GM23338 (cell line): ENCODE results near the gene TMPRSS11E.

Source experiments
- CREB1 ChIP-seq: fragments of 250-450 bp; sonication (Bioruptor Pico); IDR thresholded peaks from 2 replicates; pipeline ENCODE4 v1.5.0; 2020; ENCODE audit warnings: low read depth, mild to moderate bottlenecking, moderate library complexity
- CTCF ChIP-seq, 2 experiments: fragments of 200-600 bp in 1 of 2; sonication (generic) in 1 of 2; conservative IDR thresholded peaks; 2 replicates each; pipeline versions ENCODE4 v1.5.1 to v1.6.1; 2016 to 2017; ENCODE audit warnings: antibody characterized with exemption in 2 of 2, low read depth in 2 of 2, mild to moderate bottlenecking in 2 of 2, moderate library complexity in 1 of 2
- EZH2 ChIP-seq: fragments of 200-600 bp; sonication (generic); IDR thresholded peaks from one replicate; pipeline ENCODE4 v1.8.0; 2017; ENCODE audit warnings: antibody characterized with exemption, mild to moderate bottlenecking, low read depth; ENCODE audit not compliant: unreplicated experiment
- EZH2phosphoT487 ChIP-seq: fragments of 200-600 bp; sonication (generic); IDR thresholded peaks from one replicate; pipeline ENCODE4 v1.8.1; 2018; ENCODE audit warnings: antibody characterized with exemption; ENCODE audit not compliant: unreplicated experiment
- JUNB ChIP-seq: IDR thresholded peaks from one replicate; pipeline ENCODE4 v1.6.1; 2016; ENCODE audit warnings: antibody characterized with exemption; ENCODE audit not compliant: unreplicated experiment
- POLR2AphosphoS5 ChIP-seq: IDR thresholded peaks from 2 replicates; pipeline ENCODE4 v1.6.1; 2016; ENCODE audit warnings: antibody characterized with exemption, low read depth
- REST ChIP-seq: IDR thresholded peaks from one replicate; pipeline ENCODE4 v1.6.1; 2018; ENCODE audit warnings: antibody characterized with exemption; ENCODE audit not compliant: unreplicated experiment
- ZNF114 ChIP-seq: fragments of 250-450 bp; sonication (Bioruptor Pico); IDR thresholded peaks from 2 replicates; pipeline ENCODE4 v1.5.0; 2020; ENCODE audit warnings: mild to moderate bottlenecking, moderate library complexity
- ZNF331 ChIP-seq: fragments of 250-450 bp; sonication (Bioruptor Pico); IDR thresholded peaks from 2 replicates; pipeline ENCODE4 v1.5.0; 2020; ENCODE audit warnings: low read depth, mild to moderate bottlenecking, moderate library complexity

GRCh38 chr4:68432320-68432719 is 14.9 kb upstream of the TMPRSS11E start:
- TF ChIP-seq CTCF (conservative IDR thresholded peaks at IDR 0.05; ENCODE audit: low read depth in 2 of 2) = no peak
- no peak for TF ChIP-seq EZH2phosphoT487
- no peak for TF ChIP-seq POLR2AphosphoS5
- no peak for TF ChIP-seq REST
- no peak for TF ChIP-seq JUNB
- TF ChIP-seq EZH2 = no peak
- no peak for TF ChIP-seq ZNF114 (CRISPR knock-in tag)
- no peak for TF ChIP-seq ZNF331 (CRISPR knock-in tag)
- no peak for TF ChIP-seq CREB1 (CRISPR knock-in tag)
